BJ (cell line): ENCODE data around the gene CADM3. TPM values are rescaled to one million over a fixed set of nuclear protein-coding genes. Genes with fewer than 3 reads are reported as not detected.
A peak's percentile ranks its signal among the peaks of the same experiment; 100 is the strongest.

Experiments used
- CTCF ChIA-PET: fragments of 350-600 bp; formaldehyde crosslinking; extraction: SDS; loops from one replicate; lab custom pipeline; 2021; ENCODE audit warnings: antibody characterized with exemption, inconsistent platforms; lab: Yijun Ruan, JAX
- POLR2A ChIA-PET: fragments of 300-600 bp; sonication (Branson Sonifier 250); formaldehyde crosslinking; extraction: SDS; loops from one replicate; lab custom pipeline; 2021; ENCODE audit warnings: antibody characterized with exemption; lab: Charles Lee
- DNase-seq: peaks from one replicate; pipeline ENCODE4 v3.0.0-alpha.2; 2011; ENCODE audit warnings: low read depth
- H3K27me3 ChIP-seq: 2 replicates; pipeline ENCODE4 v1.6.0; 2011; ENCODE audit warnings: low read length; ENCODE audit not compliant: control insufficient read depth, insufficient read depth
- H3K36me3 ChIP-seq: 2 replicates; pipeline ENCODE4 v1.5.1; 2011; ENCODE audit warnings: low read length; ENCODE audit not compliant: control insufficient read depth, insufficient read depth
- H3K4me3 ChIP-seq: 2 replicates; pipeline ENCODE4 v1.5.1; 2011; ENCODE audit warnings: low read depth, mild to moderate bottlenecking, control low read depth, low read length
- polyA plus RNA-seq: library from polyadenylated mRNA; depleted of rRNA; stranded (reverse); fragments of >200 nt; gene quantifications from 2 replicates; pipeline ENCODE4 v1.2.3, GENCODE V29; 2011
- TF ChIP-seq, protein P1 (sequence below): IDR thresholded peaks from 2 replicates; pipeline ENCODE4 v1.5.1; 2011; ENCODE audit warnings: low read depth, mild to moderate bottlenecking, control low read depth, inconsistent platforms, low read length, moderate library complexity; ENCODE audit not compliant: insufficient read depth

The CADM3 gene
- polyA plus RNA-seq, 1 experiment, result 0.07 TPM

DNA sequence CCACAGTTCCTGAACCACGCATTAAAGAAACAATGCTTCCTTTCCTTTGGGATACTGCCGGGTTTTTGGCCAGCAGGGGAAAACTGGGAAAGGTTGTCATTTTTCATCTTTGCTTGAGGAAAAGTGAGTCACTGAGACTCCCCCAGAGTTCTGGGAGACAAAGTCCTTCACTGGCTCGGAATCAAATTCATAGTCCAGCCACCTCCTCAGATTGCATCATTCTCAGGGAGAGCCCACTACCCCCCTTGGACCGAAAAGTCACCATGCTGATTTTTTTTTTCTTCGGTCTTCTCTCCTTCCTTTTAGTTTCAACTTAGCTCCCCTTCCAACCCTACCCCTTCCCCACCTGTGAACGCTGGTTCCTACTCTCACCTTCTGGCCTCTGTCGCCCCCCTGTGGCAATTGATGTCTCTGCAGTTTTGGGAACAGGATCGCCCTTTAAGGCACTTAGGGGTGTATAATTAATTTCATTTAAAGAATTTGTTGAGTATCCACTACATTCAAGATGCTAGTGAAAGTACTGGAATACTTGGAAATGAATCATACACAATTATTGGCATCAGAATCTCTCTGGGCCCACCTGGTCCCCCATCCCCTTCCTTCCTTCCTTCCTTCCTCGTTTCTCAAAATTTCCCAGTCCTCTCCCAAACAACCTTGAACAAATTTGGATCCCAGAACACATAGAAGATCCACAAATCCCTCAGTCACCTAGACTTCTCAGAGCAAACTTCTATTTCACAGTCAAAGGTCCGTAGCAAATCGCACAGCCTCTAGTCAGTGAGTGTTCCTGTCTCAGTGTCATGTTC is 40.1 kb downstream of the CADM3 start:
- TF ChIP-seq, protein P1, sequence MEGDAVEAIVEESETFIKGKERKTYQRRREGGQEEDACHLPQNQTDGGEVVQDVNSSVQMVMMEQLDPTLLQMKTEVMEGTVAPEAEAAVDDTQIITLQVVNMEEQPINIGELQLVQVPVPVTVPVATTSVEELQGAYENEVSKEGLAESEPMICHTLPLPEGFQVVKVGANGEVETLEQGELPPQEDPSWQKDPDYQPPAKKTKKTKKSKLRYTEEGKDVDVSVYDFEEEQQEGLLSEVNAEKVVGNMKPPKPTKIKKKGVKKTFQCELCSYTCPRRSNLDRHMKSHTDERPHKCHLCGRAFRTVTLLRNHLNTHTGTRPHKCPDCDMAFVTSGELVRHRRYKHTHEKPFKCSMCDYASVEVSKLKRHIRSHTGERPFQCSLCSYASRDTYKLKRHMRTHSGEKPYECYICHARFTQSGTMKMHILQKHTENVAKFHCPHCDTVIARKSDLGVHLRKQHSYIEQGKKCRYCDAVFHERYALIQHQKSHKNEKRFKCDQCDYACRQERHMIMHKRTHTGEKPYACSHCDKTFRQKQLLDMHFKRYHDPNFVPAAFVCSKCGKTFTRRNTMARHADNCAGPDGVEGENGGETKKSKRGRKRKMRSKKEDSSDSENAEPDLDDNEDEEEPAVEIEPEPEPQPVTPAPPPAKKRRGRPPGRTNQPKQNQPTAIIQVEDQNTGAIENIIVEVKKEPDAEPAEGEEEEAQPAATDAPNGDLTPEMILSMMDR, result peak; percentile 80
- ChIA-PET POLR2A (interaction anchor here (0.6 kb wide), 1 partner anchor 11 kb away, joined by 6 read pairs; no protein-coding TSS in a partner anchor), CTCF (interaction anchor here (0.8 to 7.5 kb wide), 12 partner anchors 9 to 588 kb away, joined by 3 to 69 read pairs (median 8); no protein-coding TSS in a partner anchor)
- H3K4me3 ChIP-seq, result no peak overlapping the region
- no peak for DNase-seq
- no peaks in the 10 kb centered on the region for H3K36me3 ChIP-seq
- H3K27me3 ChIP-seq, result peaks cover 2% of the 10 kb centered on the region

DNA sequence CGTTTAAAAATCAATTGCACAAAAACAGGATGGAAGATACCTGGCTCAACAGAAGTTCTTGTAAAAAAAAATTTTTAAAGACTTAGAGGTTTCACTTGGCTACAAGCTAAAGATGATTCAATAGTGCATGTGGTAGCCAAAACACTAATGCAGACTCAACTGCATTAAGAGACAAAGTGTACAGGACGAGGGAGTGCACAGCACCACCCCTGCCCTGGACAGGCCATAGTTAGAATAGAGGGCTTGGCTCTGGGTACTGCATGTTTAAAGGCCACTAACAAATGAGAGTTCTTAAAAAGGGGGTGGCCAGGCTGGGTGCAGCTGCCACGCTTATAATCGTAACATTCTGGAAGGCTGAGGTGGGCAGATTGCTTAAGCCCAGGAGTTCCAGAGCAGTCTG is 41.2 kb downstream of the CADM3 start:
- ChIA-PET POLR2A (no interaction called here), CTCF (interaction anchor here (0.7 to 7.5 kb wide), 7 partner anchors 9 to 80 kb away, joined by 3 to 69 read pairs (median 31); no protein-coding TSS in a partner anchor)
- DNase-seq, result no peak
- H3K4me3 ChIP-seq, result no peak overlapping the region
- no peaks in the 10 kb centered on the region for H3K36me3 ChIP-seq
- H3K27me3 ChIP-seq, result peaks cover 5% of the 10 kb centered on the region
- TF ChIP-seq, protein P1, result no peak

DNA sequence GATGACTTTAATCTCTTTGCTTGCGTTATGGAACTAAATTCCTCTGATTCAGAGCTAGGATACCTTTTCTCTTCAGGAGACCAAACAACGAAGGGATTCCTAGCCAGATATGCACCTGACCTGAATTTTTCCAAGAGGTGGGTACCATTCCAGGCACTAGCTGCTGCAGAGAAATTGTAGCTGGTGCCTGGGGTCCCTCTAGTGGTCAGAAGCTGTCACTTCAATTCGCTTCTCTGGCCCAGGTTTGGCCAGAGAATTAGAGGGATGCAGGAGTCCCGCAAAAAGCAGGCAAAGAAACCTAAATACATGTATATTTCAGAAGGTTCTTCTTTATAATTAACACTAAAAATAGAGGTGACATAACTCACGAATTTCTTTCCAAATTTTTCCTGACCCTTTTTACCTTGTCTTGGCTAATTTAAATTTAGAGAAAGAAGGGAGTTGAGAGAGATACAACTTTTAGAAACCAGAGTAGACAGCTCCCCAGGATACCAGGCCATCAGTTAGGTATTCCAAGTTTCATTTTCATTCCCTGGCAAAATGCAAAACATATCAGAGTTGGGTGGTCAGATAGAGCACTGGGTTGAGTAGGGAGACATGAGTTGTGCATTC is 42.8 kb downstream of the CADM3 start:
- POLR2A ChIA-PET, result no interaction called here
- H3K4me3 ChIP-seq, result no peak overlapping the region
- no peaks in the 10 kb centered on the region for H3K36me3 ChIP-seq
- H3K27me3 ChIP-seq, result peaks cover 6% of the 10 kb centered on the region
- DNase-seq, result no peak
- CTCF ChIA-PET, result interaction anchor here (0.5 to 7.5 kb wide), 29 partner anchors 9 to 677 kb away, joined by 3 to 69 read pairs (median 4); partner anchors contain the start of gene ACKR1
- TF ChIP-seq, protein P1, result peak; percentile 94

DNA sequence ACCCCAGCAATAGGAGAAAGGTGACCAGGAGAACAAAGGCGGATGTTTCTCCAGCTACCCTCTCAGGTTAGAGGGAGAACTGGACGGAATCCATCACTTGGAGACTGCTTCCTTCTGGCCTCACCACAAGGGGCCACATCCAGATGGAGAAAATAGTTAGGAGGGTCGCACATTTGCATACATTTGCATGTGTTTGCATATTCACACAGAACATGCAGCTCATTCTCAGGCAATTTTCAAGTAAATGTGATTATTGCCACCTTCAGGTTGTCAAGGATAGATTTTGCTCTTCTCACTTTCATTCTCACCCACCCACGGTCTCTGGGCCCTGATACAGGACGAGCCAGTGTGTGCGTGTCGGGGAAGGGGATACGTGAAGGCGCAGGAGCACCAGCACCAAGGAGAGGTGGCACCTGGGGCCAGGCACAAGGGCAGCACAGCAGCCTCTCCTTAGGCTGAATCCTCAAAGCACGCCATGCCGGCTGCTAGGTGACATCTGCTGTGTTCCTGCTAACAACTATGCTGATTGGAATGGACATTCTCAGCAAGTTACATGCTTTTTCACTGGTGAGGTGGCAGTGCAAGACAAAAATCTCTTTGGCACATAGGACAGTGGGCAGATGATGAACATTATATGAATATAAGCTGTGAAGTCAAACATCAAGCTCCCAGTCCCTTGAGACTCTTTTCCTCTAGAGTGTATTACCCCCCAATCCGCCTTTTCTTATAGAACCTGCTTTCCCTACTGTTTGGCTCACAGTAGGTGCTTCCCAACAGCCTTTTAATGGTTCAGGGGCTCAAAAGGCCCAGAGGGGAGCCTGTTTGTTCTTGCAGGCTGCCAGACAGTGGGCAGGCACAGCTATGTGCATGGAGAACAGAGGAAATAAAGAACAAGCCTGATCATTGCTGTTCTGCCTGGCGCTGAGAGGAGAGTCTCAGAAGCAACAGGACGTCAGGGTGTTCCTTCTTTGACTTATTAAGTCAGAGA is 47.5 kb downstream of the CADM3 start:
- Histone ChIP-seq H3K36me3 (no peaks in the 10 kb centered on the region), H3K27me3 (peaks cover 6% of the 10 kb centered on the region), H3K4me3 (no peak overlapping the region)
- TF ChIP-seq, protein P1, result no peak
- DNase-seq, result no peak
- CTCF ChIA-PET, result interaction anchor here (0.7 to 3.4 kb wide), 2 partner anchors 8 to 10 kb away, joined by 4 to 11 read pairs; no protein-coding TSS in a partner anchor
- POLR2A ChIA-PET, result no interaction called here
